Ovary (tissue), 3 donors: ENCODE results near the gene STX8.

ENCODE experiments used
- CTCF ChIP-seq, 3 donors: fragments of 450-650 bp in 2 of 3; fragments of 200-600 bp in 1 of 3; IDR thresholded peaks; one replicate each; pipeline versions ENCODE4 v1.5.1 to v1.8.0; 2016 to 2022; ENCODE audit warnings: antibody characterized with exemption in 3 of 3, mild to moderate bottlenecking in 1 of 3
- EP300 ChIP-seq: sonication (generic); formaldehyde crosslinking; IDR thresholded peaks from one replicate; pipeline ENCODE4 v1.6.1; 2017; ENCODE audit warnings: antibody characterized with exemption
- POLR2A ChIP-seq: fragments of 450-650 bp; IDR thresholded peaks from one replicate; pipeline ENCODE4 v1.6.1; 2017; ENCODE audit warnings: antibody characterized with exemption, mild to moderate bottlenecking, moderate library complexity
- donor health status: DM: no; HTN: no; CAD: no.

- TF ChIP-seq CTCF (IDR thresholded peaks at IDR 0.05) (no peak), EP300 (no peak), POLR2A (no peak)
Measured at GRCh38 chr17:9484789-9485188, 90.8 kb downstream of the STX8 start.
